B cell (primary cell): ENCODE results near the gene POLH. TPM values are rescaled to one million over a fixed set of nuclear protein-coding genes. Genes with fewer than 3 reads are reported as not detected.
A peak's percentile ranks its signal among the peaks of the same experiment; 100 is the strongest.

Experiments used
- ATAC-seq: fragments of 200-7000 bp; cut with Tn5 transposase; one replicate; pipeline ENCODE4 v1.10.0; 2021; ENCODE audit warnings: low read depth, mild to moderate bottlenecking, moderate number of reproducible peaks, moderate library complexity
- CTCF ChIA-PET: fragments of 350-600 bp; sonication (Branson Sonifier 250); formaldehyde crosslinking; loops from one replicate; lab custom pipeline; 2021; ENCODE audit warnings: antibody characterized with exemption, inconsistent platforms; lab: Charles Lee
- POLR2A ChIA-PET: fragments of 350-600 bp; sonication (Branson Sonifier 250); formaldehyde crosslinking; loops from one replicate; lab custom pipeline; 2021; ENCODE audit warnings: antibody characterized with exemption; lab: Charles Lee
- DNase-seq: peaks from one replicate; pipeline ENCODE4 v3.0.0; 2013
- H2AFZ ChIP-seq: 2 replicates; pipeline ENCODE4 v1.6.1; 2012; ENCODE audit warnings: mild to moderate bottlenecking, low read depth, low read length; ENCODE audit not compliant: insufficient read depth, poor library complexity, severe bottlenecking
- H3K27ac ChIP-seq, 2 donors: 1 replicate in 1 of 2; 2 replicates in 1 of 2; pipeline ENCODE4 v1.5.1; 2012 to 2013; ENCODE audit warnings: low read length in 2 of 2, mild to moderate bottlenecking in 2 of 2, moderate library complexity in 1 of 2
- H3K27me3 ChIP-seq, 4 experiments: fragments of 200-600 bp in 1 of 4; sonication (generic) in 1 of 4; replicated peaks in 1 of 4; 1 replicate in 2 of 4; 2 replicates in 2 of 4; pipeline versions ENCODE4 v1.6.1 to v1.7.0; 2013 to 2016; ENCODE audit warnings: low read length in 3 of 4, mild to moderate bottlenecking in 2 of 4, mixed read lengths in 1 of 4, moderate library complexity in 1 of 4; ENCODE audit not compliant: insufficient read depth in 4 of 4, control insufficient read depth in 3 of 4; ENCODE audit errors: control extremely low read depth in 1 of 4
- H3K36me3 ChIP-seq, 2 experiments: replicated peaks in 1 of 2; 1 replicate in 1 of 2; 2 replicates in 1 of 2; pipeline versions ENCODE4 v1.6.1 to v1.7.1; 2013; ENCODE audit warnings: low read length in 1 of 2; ENCODE audit not compliant: insufficient read depth in 2 of 2, control insufficient read depth in 1 of 2; ENCODE audit errors: control extremely low read depth in 1 of 2, extremely low read depth in 1 of 2
- H3K4me1 ChIP-seq, 2 donors: fragments of 200-600 bp in 1 of 2; sonication (generic) in 1 of 2; 1 replicate in 1 of 2; 2 replicates in 1 of 2; pipeline versions ENCODE4 v1.5.1 to v1.6.1; 2013 to 2017; ENCODE audit warnings: low read length in 2 of 2; ENCODE audit not compliant: control insufficient read depth in 2 of 2, insufficient read depth in 2 of 2
- H3K4me2 ChIP-seq: replicated peaks from 2 replicates; pipeline ENCODE3; 2012; ENCODE audit warnings: mild to moderate bottlenecking, low read depth, low read length; ENCODE audit not compliant: poor library complexity, severe bottlenecking
- H3K4me3 ChIP-seq, 5 experiments: fragments of 200-600 bp in 1 of 5; sonication (generic) in 1 of 5; 1 replicate in 3 of 5; 2 replicates in 2 of 5; pipeline versions ENCODE4 v1.5.1 to v1.7.0; 2011 to 2016; ENCODE audit warnings: low read length in 4 of 5, mild to moderate bottlenecking in 4 of 5, low read depth in 2 of 5, control low read depth in 1 of 5, moderate library complexity in 1 of 5; ENCODE audit not compliant: insufficient read depth in 1 of 5; ENCODE audit errors: control extremely low read depth in 1 of 5, extremely low read depth in 1 of 5
- H3K79me2 ChIP-seq: fragments of 200-600 bp; sonication (generic); one replicate; pipeline ENCODE4 v1.6.0; 2016; ENCODE audit warnings: low read length; ENCODE audit not compliant: control insufficient read depth, insufficient read depth
- H3K9ac ChIP-seq: fragments of 200-600 bp; sonication (generic); 2 replicates; pipeline ENCODE4 v1.6.1; 2017; ENCODE audit warnings: mild to moderate bottlenecking, low read length, moderate library complexity
- H3K9me3 ChIP-seq, 3 donors: one replicate each; pipeline versions ENCODE4 v1.6.1 to v1.7.1; 2013; ENCODE audit warnings: low read length in 2 of 3; ENCODE audit not compliant: control insufficient read depth in 2 of 3, insufficient read depth in 1 of 3; ENCODE audit errors: control extremely low read depth in 1 of 3
- H4K20me1 ChIP-seq: 2 replicates; pipeline ENCODE4 v1.6.0; 2012; ENCODE audit warnings: mild to moderate bottlenecking, low read length; ENCODE audit not compliant: insufficient read depth, control insufficient read depth, poor library complexity, severe bottlenecking
- H3K27ac Mint-ChIP-seq: one replicate; pipeline ENCODE4 v1.8.0; 2021; ENCODE audit warnings: mixed read lengths
- H3K27me3 Mint-ChIP-seq: one replicate; pipeline ENCODE4 v1.8.0; 2021; ENCODE audit warnings: mixed read lengths
- H3K4me1 Mint-ChIP-seq: one replicate; pipeline ENCODE4 v1.8.0; 2021; ENCODE audit warnings: mixed read lengths
- H3K4me3 Mint-ChIP-seq: one replicate; pipeline ENCODE4 v1.8.0; 2021; ENCODE audit warnings: mixed read lengths
- H3K9me3 Mint-ChIP-seq: one replicate; pipeline ENCODE4 v1.8.0; 2022; ENCODE audit warnings: mixed read lengths; ENCODE audit not compliant: insufficient read depth
- EZH2 ChIP-seq: IDR thresholded peaks from 2 replicates; pipeline ENCODE4 v1.6.1; 2012; ENCODE audit warnings: borderline replicate concordance, low read depth, mild to moderate bottlenecking, moderate library complexity, low read length; ENCODE audit not compliant: insufficient read depth, poor library complexity, severe bottlenecking
- WGBS: methylation state at CpG from one replicate; pipeline ENCODE4 v1.1.5; 2013; ENCODE audit warnings: missing lambda C conversion rate; ENCODE audit not compliant: insufficient coverage; 5-methylcytosine and 5-hydroxymethylcytosine counted together
- intact Hi-C: fragments of 100-400 bp; cut with micrococcal nuclease; formaldehyde crosslinking; loops from one replicate; pipeline ENCODE4 v1.10.0; 2022
- polyA plus RNA-seq: library from polyadenylated mRNA; depleted of rRNA; stranded (reverse); fragments of >200 nt; gene quantifications from 2 replicates; pipeline ENCODE4 v1.2.3, GENCODE V29; 2012
- total RNA-seq, 2 donors: library from RNA; stranded (reverse); fragments of 120-200 nt in 1 of 2; gene quantifications; 1 replicate in 1 of 2; 2 replicates in 1 of 2; pipeline versions ENCODE4 v1.2.3 to v1.2.4, GENCODE V29; 2013 to 2022
- TF ChIP-seq, protein P1 (sequence below): fragments of 200-600 bp; IDR thresholded peaks from one replicate; pipeline ENCODE4 v1.8.0; 2022; ENCODE audit warnings: antibody characterized with exemption, mild to moderate bottlenecking

Gene POLH
- total and polyA plus RNA-seq, 2 donors (not counting 1 experiment from before 2014, with no cell fraction given): 14.7 to 24.8 TPM

DNA sequence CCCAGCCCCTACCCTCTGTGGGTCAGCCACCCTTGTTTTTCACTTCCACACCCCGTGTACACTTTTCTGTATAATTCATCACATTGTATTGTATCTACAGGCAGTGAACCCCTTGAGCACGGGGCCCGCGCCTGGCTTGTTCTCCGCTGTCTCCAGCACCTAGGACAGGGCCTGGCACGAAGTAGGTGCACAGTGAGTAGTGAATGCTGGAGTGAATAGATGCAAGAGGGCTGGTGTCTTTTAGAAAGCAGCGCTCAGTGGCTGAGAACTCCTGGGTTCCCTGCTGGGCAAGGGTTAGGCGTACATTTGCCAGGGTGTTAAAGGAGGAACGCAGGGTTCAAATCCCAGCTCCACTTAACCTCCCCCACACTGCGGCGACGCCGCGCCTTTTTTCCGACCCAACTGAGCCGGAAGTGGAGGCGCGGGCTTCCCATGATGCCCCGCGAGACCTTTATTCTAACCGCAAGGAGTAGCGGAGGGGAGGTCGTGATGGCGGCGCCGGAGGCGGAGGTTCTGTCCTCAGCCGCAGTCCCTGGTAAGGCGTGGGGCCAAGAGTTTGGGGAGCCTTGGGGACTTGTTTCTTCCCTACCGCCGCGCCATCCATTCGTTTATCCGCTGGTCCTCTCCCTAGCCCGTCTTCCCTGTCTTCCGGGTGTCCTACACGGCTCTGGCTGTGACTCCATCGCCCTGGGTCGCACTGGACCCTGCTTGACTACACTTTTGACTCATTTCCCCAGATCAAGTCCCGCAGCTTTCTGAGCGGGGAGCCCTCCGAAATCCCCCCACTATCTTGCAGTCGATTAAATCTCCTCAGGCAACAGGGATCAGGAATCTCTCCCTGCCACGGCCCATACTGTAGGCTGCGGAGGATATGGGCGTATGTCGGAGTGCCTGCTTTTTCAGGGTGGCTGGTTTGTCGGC, 59.7 kb downstream of the POLH start, which contains the start of gene MAD2L1BP:
TSS of gene MAD2L1BP (plus strand) at position 454 of the 921 bp plus-strand sequence. CDS start at position 490, 36 bp downstream.
- intact Hi-C loops: loop anchor here (1.0 kb wide), 1 partner anchor 10 kb away; the partner anchor contains the start of gene RSPH9

More for the DNA sequence above, 59.7 kb downstream of the POLH start, which contains the start of gene MAD2L1BP:
- Mint-ChIP-seq H3K27me3 (no peaks in the 10 kb centered on the region), H3K4me3 (peak within 1 kb of the TSS; percentile 99), H3K27ac (peak within 1 kb of the TSS; percentile 98), H3K9me3 (no peaks in the 10 kb centered on the region), H3K4me1 (peaks cover 39% of the 10 kb centered on the region)
- ChIA-PET CTCF (interaction anchor here (1.3 to 1.8 kb wide), 4 partner anchors 12 to 443 kb away, joined by 4 to 8 read pairs (median 5); no protein-coding TSS in a partner anchor), POLR2A (no interaction called here)
- H4K20me1 ChIP-seq: peaks cover 14% of the 10 kb centered on the region
- peaks cover 5 to 12% of the 10 kb centered on the region in 2 experiments for H3K36me3 ChIP-seq
- ATAC-seq (peak; percentile 88), DNase-seq (peak; percentile 86)
- no peaks in the 10 kb centered on the region for H3K9me3 ChIP-seq
- H3K9ac ChIP-seq: peak within 1 kb of the TSS; percentile 92
- peak within 1 kb of the TSS; percentile 79 to 98 (median 94) for H3K4me3 ChIP-seq
- no peak for TF ChIP-seq EZH2
- TF ChIP-seq, protein P1, sequence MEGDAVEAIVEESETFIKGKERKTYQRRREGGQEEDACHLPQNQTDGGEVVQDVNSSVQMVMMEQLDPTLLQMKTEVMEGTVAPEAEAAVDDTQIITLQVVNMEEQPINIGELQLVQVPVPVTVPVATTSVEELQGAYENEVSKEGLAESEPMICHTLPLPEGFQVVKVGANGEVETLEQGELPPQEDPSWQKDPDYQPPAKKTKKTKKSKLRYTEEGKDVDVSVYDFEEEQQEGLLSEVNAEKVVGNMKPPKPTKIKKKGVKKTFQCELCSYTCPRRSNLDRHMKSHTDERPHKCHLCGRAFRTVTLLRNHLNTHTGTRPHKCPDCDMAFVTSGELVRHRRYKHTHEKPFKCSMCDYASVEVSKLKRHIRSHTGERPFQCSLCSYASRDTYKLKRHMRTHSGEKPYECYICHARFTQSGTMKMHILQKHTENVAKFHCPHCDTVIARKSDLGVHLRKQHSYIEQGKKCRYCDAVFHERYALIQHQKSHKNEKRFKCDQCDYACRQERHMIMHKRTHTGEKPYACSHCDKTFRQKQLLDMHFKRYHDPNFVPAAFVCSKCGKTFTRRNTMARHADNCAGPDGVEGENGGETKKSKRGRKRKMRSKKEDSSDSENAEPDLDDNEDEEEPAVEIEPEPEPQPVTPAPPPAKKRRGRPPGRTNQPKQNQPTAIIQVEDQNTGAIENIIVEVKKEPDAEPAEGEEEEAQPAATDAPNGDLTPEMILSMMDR: no peak
- peak within 1 kb of the TSS; percentile 97 for H2AFZ ChIP-seq
- H3K27me3 ChIP-seq: no peaks in the 10 kb centered on the region
- WGBS: 5% methylated on average over 43 of the region's 48 CpGs
- peaks cover 16 to 43% of the 10 kb centered on the region in 2 donors for H3K4me1 ChIP-seq
- peak within 1 kb of the TSS; percentile 86 for H3K4me2 ChIP-seq
- peak within 1 kb of the TSS; percentile 84 to 88 for H3K27ac ChIP-seq
- H3K79me2 ChIP-seq: peaks cover 52% of the 10 kb centered on the region
